IMR-90 (cell line): ENCODE data around the gene TIE1. TPM values are rescaled to one million over a fixed set of nuclear protein-coding genes. Genes with fewer than 3 reads are reported as not detected.

Source experiments
- ATAC-seq: fragments of 200-7000 bp; cut with Tn5 transposase; 2 replicates; pipeline ENCODE4 v1.9.1; 2020; ENCODE audit warnings: low read depth, mild to moderate bottlenecking, moderate library complexity
- BruUV-seq: library from RNA; stranded (reverse); fragments of 400-500 nt; replicated peaks from 2 replicates; lab custom pipeline; 2021; lab: Mats Ljungman, UMichigan
- CTCF ChIA-PET: fragments of 300-600 bp; formaldehyde crosslinking; extraction: SDS; loops from one replicate; lab custom pipeline; 2021; ENCODE audit warnings: antibody characterized with exemption; lab: Yijun Ruan, JAX
- POLR2A ChIA-PET: fragments of 300-600 bp; sonication (Branson Sonifier 250); formaldehyde crosslinking; loops from one replicate; lab custom pipeline; 2022; ENCODE audit warnings: antibody characterized with exemption; ENCODE audit not compliant: unreplicated experiment; lab: Charles Lee
- DNase-seq: peaks from one replicate; pipeline ENCODE4 v3.0.0; 2013
- H2AFZ ChIP-seq: replicated peaks from 2 replicates; pipeline ENCODE3; 2013; ENCODE audit warnings: low read length, mild to moderate bottlenecking; ENCODE audit not compliant: poor library complexity
- H2AK5ac ChIP-seq: 2 replicates; pipeline ENCODE4 v1.6.1; 2013; ENCODE audit warnings: low read depth, low read length, inconsistent platforms
- H2AK9ac ChIP-seq: replicated peaks from 2 replicates; pipeline ENCODE3; 2013; ENCODE audit warnings: mild to moderate bottlenecking, low read depth, low read length, moderate library complexity; ENCODE audit not compliant: poor library complexity
- H2BK120ac ChIP-seq: 2 replicates; pipeline ENCODE4 v1.6.1; 2013; ENCODE audit warnings: low read depth, low read length, inconsistent platforms
- H2BK15ac ChIP-seq: 3 replicates; pipeline ENCODE4 v1.6.1; 2013; ENCODE audit warnings: low read depth, low read length, inconsistent platforms
- H2BK20ac ChIP-seq: 2 replicates; pipeline ENCODE4 v1.6.1; 2013; ENCODE audit warnings: low read depth, mild to moderate bottlenecking, inconsistent platforms, low read length, moderate library complexity
- H2BK5ac ChIP-seq: 2 replicates; pipeline ENCODE4 v1.6.1; 2013; ENCODE audit warnings: mild to moderate bottlenecking, low read depth, low read length, inconsistent platforms; ENCODE audit not compliant: poor library complexity, severe bottlenecking
- H3K14ac ChIP-seq: replicated peaks from 2 replicates; pipeline ENCODE4 v1.6.1; 2013; ENCODE audit warnings: low read depth, low read length, inconsistent platforms
- H3K18ac ChIP-seq: 2 replicates; pipeline ENCODE4 v1.6.1; 2013; ENCODE audit warnings: low read depth, low read length, control low read depth
- H3K23ac ChIP-seq: 2 replicates; pipeline ENCODE4 v1.6.1; 2013; ENCODE audit warnings: low read depth, low read length, inconsistent platforms
- H3K27ac ChIP-seq: 2 replicates; pipeline ENCODE4 v1.5.1; 2013; ENCODE audit warnings: mild to moderate bottlenecking, control low read depth, low read length; ENCODE audit not compliant: insufficient read depth
- H3K27me3 ChIP-seq: 2 replicates; pipeline ENCODE4 v1.6.1; 2013; ENCODE audit warnings: low read length; ENCODE audit not compliant: control insufficient read depth, insufficient read depth
- H3K36me3 ChIP-seq: 2 replicates; pipeline ENCODE4 v1.6.1; 2013; ENCODE audit warnings: low read length, mixed read lengths; ENCODE audit not compliant: control insufficient read depth, insufficient read depth
- H3K4ac ChIP-seq: 2 replicates; pipeline ENCODE4 v1.6.1; 2013; ENCODE audit warnings: low read depth, low read length, inconsistent platforms
- H3K4me1 ChIP-seq: 2 replicates; pipeline ENCODE4 v1.6.1; 2013; ENCODE audit warnings: low read length, mixed read lengths; ENCODE audit not compliant: control insufficient read depth, insufficient read depth
- H3K4me2 ChIP-seq: 2 replicates; pipeline ENCODE4 v1.6.1; 2013; ENCODE audit warnings: low read depth, mild to moderate bottlenecking, control low read depth, low read length, moderate library complexity
- H3K4me3 ChIP-seq: 2 replicates; pipeline ENCODE4 v1.5.1; 2013; ENCODE audit warnings: low read depth, mild to moderate bottlenecking, control low read depth, low read length, moderate library complexity; ENCODE audit not compliant: insufficient read depth
- H3K56ac ChIP-seq: 2 replicates; pipeline ENCODE4 v1.6.1; 2013; ENCODE audit warnings: low read length, inconsistent platforms; ENCODE audit not compliant: insufficient read depth; ENCODE audit errors: extremely low read depth
- H3K79me1 ChIP-seq, 2 experiments: 2 replicates each; pipeline ENCODE4 v1.6.1; 2013; ENCODE audit warnings: low read length in 2 of 2, inconsistent platforms in 1 of 2, low read depth in 1 of 2
- H3K9ac ChIP-seq: 2 replicates; pipeline ENCODE4 v1.6.1; 2013; ENCODE audit warnings: low read depth, low read length, control low read depth
- H3K9me1 ChIP-seq: 2 replicates; pipeline ENCODE4 v1.6.1; 2013; ENCODE audit warnings: low read length, inconsistent platforms; ENCODE audit not compliant: insufficient read depth
- H3K9me3 ChIP-seq: 2 replicates; pipeline ENCODE4 v1.6.1; 2013; ENCODE audit warnings: low read length; ENCODE audit not compliant: control insufficient read depth, insufficient read depth
- H4K20me1 ChIP-seq: 2 replicates; pipeline ENCODE4 v1.6.1; 2013; ENCODE audit warnings: low read length, inconsistent platforms; ENCODE audit not compliant: insufficient read depth
- H4K5ac ChIP-seq: 2 replicates; pipeline ENCODE4 v1.6.1; 2013; ENCODE audit warnings: mild to moderate bottlenecking, low read depth, low read length, control low read depth
- H4K8ac ChIP-seq, 2 experiments: 2 replicates each; pipeline ENCODE4 v1.6.1; 2013; ENCODE audit warnings: low read depth in 2 of 2, low read length in 2 of 2, control low read depth in 1 of 2, inconsistent platforms in 1 of 2
- H4K91ac ChIP-seq: 2 replicates; pipeline ENCODE4 v1.6.1; 2013; ENCODE audit warnings: low read depth, low read length, inconsistent platforms; ENCODE audit not compliant: insufficient read depth
- BHLHE40 ChIP-seq: fragments of 150-350 bp; IDR thresholded peaks from 2 replicates; pipeline ENCODE4 v1.6.1; 2016; ENCODE audit warnings: mild to moderate bottlenecking, low read depth, low read length
- CTCF ChIP-seq: conservative IDR thresholded peaks from 2 replicates; pipeline ENCODE4 v1.5.1; 2012; ENCODE audit warnings: mild to moderate bottlenecking, low read depth, low read length, improper control_type of control experiment
- ELK1 ChIP-seq: fragments of 150-350 bp; IDR thresholded peaks from 2 replicates; pipeline ENCODE4 v1.6.1; 2016; ENCODE audit warnings: low read depth, mild to moderate bottlenecking, low read length, moderate library complexity, borderline replicate concordance
- MXI1 ChIP-seq: IDR thresholded peaks from 2 replicates; pipeline ENCODE4 v1.6.1; 2012; ENCODE audit warnings: low read depth, mild to moderate bottlenecking, low read length, moderate library complexity, borderline replicate concordance
- NFE2L2 ChIP-seq: fragments of 150-350 bp; IDR thresholded peaks from 2 replicates; pipeline ENCODE4 v1.6.1; 2016; ENCODE audit warnings: low read depth, mild to moderate bottlenecking, low read length
- POLR2A ChIP-seq: IDR thresholded peaks from 2 replicates; pipeline ENCODE4 v1.6.1; 2012; ENCODE audit warnings: mild to moderate bottlenecking, low read depth, low read length
- RFX5 ChIP-seq: IDR thresholded peaks from 2 replicates; pipeline ENCODE4 v1.8.0; 2012; ENCODE audit warnings: low read depth, mild to moderate bottlenecking, low read length, moderate library complexity
- WGBS, 2 experiments: methylation state at CpG; one replicate each; pipeline versions ENCODE4 v1.1.5 to v1.1.7; 2013; ENCODE audit warnings: missing lambda C conversion rate in 2 of 2; ENCODE audit not compliant: insufficient read length in 1 of 2; ENCODE audit errors: extremely low coverage in 2 of 2; 5-methylcytosine and 5-hydroxymethylcytosine counted together
- dilution Hi-C: fragments of 300-500 bp; cut with HindIII; formaldehyde crosslinking; loops from one replicate; pipeline ENCODE4 v1.14.3; 2018; ENCODE audit warnings: low sequenced_read_pairs; ENCODE audit not compliant: unreplicated experiment
- in situ Hi-C: fragments of 300-500 bp; cut with MboI; formaldehyde crosslinking; loops from 3 replicates; pipeline ENCODE4 v1.14.3; 2019; ENCODE audit warnings: low sequenced_read_pairs, inconsistent platforms, mixed read lengths
- intact Hi-C: fragments of 100-400 bp; cut with micrococcal nuclease; formaldehyde crosslinking; loops from 2 replicates; pipeline ENCODE4 v1.10.0; 2022
- polyA plus RNA-seq, 3 experiments: library from polyadenylated mRNA; depleted of rRNA; stranded (reverse); fragments of >200 nt; gene quantifications; 2 replicates each; pipeline ENCODE4 v1.2.3, GENCODE V29; 2012; ENCODE audit warnings: low replicate concordance in 1 of 3
- total RNA-seq: library from RNA; depleted of rRNA; stranded (reverse); fragments of >200 nt; gene quantifications from 2 replicates; pipeline ENCODE4 v1.2.3, GENCODE V29; 2012

Gene TIE1
- total and polyA plus RNA-seq, 2 of the 4 experiments (the other 2 are of a cell fraction) = 2.3 to 7.5 TPM

- Histone ChIP-seq H2BK20ac (no peak overlapping the region), H2AK5ac (no peak overlapping the region), H2AK9ac (no peak overlapping the region), H4K20me1 (no peaks in the 10 kb centered on the region), H3K56ac (no peak overlapping the region), H2BK5ac (no peak overlapping the region), H4K8ac (no peak overlapping the region), H3K23ac (no peak overlapping the region), H3K9me1 (no peaks in the 10 kb centered on the region), H3K18ac (no peak overlapping the region), H2AFZ (no peak overlapping the region), H3K27ac (no peak overlapping the region), H3K14ac (no peak overlapping the region), H3K4me1 (peaks cover 4% of the 10 kb centered on the region; the same call in 1 of the 2 replicates), H3K9me3 (peaks cover 4% of the 10 kb centered on the region; the same call in 1 of the 2 replicates), H3K4me2 (no peak overlapping the region), H3K36me3 (no peaks in the 10 kb centered on the region), H3K9ac (no peak overlapping the region), H4K91ac (no peak overlapping the region), H3K27me3 (peaks cover 2% of the 10 kb centered on the region; the same call in 1 of the 2 replicates), H3K4ac (no peak overlapping the region), H3K4me3 (no peak overlapping the region), H4K5ac (no peak overlapping the region), H3K79me1 (no peaks in the 10 kb centered on the region), H2BK15ac (no peak overlapping the region), H2BK120ac (no peak overlapping the region)
- ATAC-seq (no peak), DNase-seq (no peak)
- no TSS peak for BruUV-seq
- in situ Hi-C loops (no loop called here), dilution Hi-C loops (no loop called here), intact Hi-C loops (no loop called here)
- WGBS, 2 experiments = 100% methylated on average over 1 of the region's 1 CpG; no CpG with 5 or more reads in 1 of the 2 experiments
- TF ChIP-seq CTCF = no peak
- no peak for TF ChIP-seq NFE2L2
- no peak for TF ChIP-seq RFX5
- TF ChIP-seq ELK1 = no peak
- no peak for TF ChIP-seq BHLHE40
- TF ChIP-seq POLR2A = no peak
- no peak for TF ChIP-seq MXI1
- CTCF ChIA-PET = interaction anchor here (0.6 kb wide), 1 partner anchor 31 kb away, joined by 6 read pairs; no protein-coding TSS in a partner anchor
- POLR2A ChIA-PET = no interaction called here
These were observed 33.9 kb upstream of the TIE1 start for GRCh38 chr1:43266881-43267280.
